ENCODE results near the gene FGD6.
"Not testable (repeated sequence)": the region's sequence is repeated elsewhere in the genome, so short reads cannot be mapped to it uniquely, and the experiment has no call there.

Gene FGD6

GRCh38 chr12:95217377-95218149 is at the start of gene FGD6, which contains the start of gene VEZT:
FGD6 (minus strand) TSS chr12:95217467; CDS start chr12:95217240, 227 bp downstream.
VEZT (plus strand) TSS chr12:95217807; CDS start chr12:95217851, 44 bp downstream.
- DNase-seq (ENCODE audit: low read depth): peak; percentile 99

- no peak for DNase-seq (ENCODE audit: low read depth)
Measured at GRCh38 chr12:95266254-95266653, 49.0 kb upstream of the FGD6 start.

- DNase-seq (ENCODE audit: low read depth): no peak
Measured at GRCh38 chr12:95265765-95266164, 48.5 kb upstream of the FGD6 start.

- DNase-seq (ENCODE audit: low read depth): no peak
Measured at GRCh38 chr12:95262808-95263207, 45.5 kb upstream of the FGD6 start.

GRCh38 chr12:95261109-95261508 is 43.8 kb upstream of the FGD6 start:
- no peak for DNase-seq (ENCODE audit: low read depth)

- no peak for DNase-seq (ENCODE audit: low read depth)
Measured at GRCh38 chr12:95259368-95259767, 42.1 kb upstream of the FGD6 start.

- no peak for DNase-seq (ENCODE audit: low read depth)
Measured at GRCh38 chr12:95258803-95259202, 41.5 kb upstream of the FGD6 start.

- no peak for DNase-seq (ENCODE audit: low read depth)
Measured at GRCh38 chr12:95258151-95258550, 40.9 kb upstream of the FGD6 start.

- DNase-seq (ENCODE audit: low read depth): no peak
Measured at GRCh38 chr12:95257541-95257940, 40.3 kb upstream of the FGD6 start.

- no peak for DNase-seq (ENCODE audit: low read depth)
Measured at GRCh38 chr12:95253386-95253785, 36.1 kb upstream of the FGD6 start.

GRCh38 chr12:95248604-95249360 is 31.5 kb upstream of the FGD6 start:
- peak; percentile 22 for DNase-seq (ENCODE audit: low read depth)

GRCh38 chr12:95248095-95248494 is 30.8 kb upstream of the FGD6 start:
- no peak for DNase-seq (ENCODE audit: low read depth)

GRCh38 chr12:95244350-95244749 is 27.1 kb upstream of the FGD6 start:
- no peak for DNase-seq (ENCODE audit: low read depth)

GRCh38 chr12:95243497-95244183 is 26.4 kb upstream of the FGD6 start:
- DNase-seq (ENCODE audit: low read depth): no peak

GRCh38 chr12:95241761-95242506 is 24.7 kb upstream of the FGD6 start:
- DNase-seq (ENCODE audit: low read depth): no peak

- DNase-seq (ENCODE audit: low read depth): not testable (repeated sequence)
Measured at GRCh38 chr12:95241138-95241537, 23.9 kb upstream of the FGD6 start.

- DNase-seq (ENCODE audit: low read depth): no peak
Measured at GRCh38 chr12:95240556-95240955, 23.3 kb upstream of the FGD6 start.

GRCh38 chr12:95239835-95240234 is 22.6 kb upstream of the FGD6 start:
- DNase-seq (ENCODE audit: low read depth): not testable (repeated sequence)

- no peak for DNase-seq (ENCODE audit: low read depth)
Measured at GRCh38 chr12:95239216-95239615, 21.9 kb upstream of the FGD6 start.

GRCh38 chr12:95238150-95238549 is 20.9 kb upstream of the FGD6 start:
- DNase-seq (ENCODE audit: low read depth): no peak

- DNase-seq (ENCODE audit: low read depth): no peak
Measured at GRCh38 chr12:95237315-95237714, 20.0 kb upstream of the FGD6 start.

GRCh38 chr12:95235621-95236020 is 18.4 kb upstream of the FGD6 start:
- DNase-seq (ENCODE audit: low read depth): not testable (repeated sequence)

All from GM04504 (cell line).